ENCODE results near the gene L2HGDH.

DNA sequence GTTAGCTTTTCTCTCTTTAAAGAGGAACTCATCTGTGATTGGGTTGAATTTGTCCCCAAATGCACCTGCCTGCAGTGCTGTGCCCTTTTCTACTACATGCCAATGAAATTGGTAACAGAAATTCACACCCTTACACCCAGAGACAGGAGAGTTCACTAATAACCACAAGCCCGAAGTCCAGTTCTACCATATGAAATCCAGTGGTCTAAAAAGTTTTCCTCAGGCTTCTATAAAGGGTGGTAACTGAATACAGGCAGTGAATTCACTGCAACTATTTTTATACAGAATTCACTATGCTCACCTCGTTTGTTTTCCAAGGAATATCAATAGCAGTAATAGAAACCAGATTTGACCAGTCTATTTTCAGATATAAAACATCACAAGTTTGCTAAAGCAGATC lies 49.2 kb downstream of the L2HGDH start:
- TF ChIP-seq EZH2 (optimal IDR thresholded peaks at IDR 0.05; ENCODE audit: low read depth, low read length) (no peak), EZH2phosphoT487 (IDR thresholded peaks at IDR 0.05; ENCODE audit: low read length) (no peak)
- TF ChIP-seq, protein P1, sequence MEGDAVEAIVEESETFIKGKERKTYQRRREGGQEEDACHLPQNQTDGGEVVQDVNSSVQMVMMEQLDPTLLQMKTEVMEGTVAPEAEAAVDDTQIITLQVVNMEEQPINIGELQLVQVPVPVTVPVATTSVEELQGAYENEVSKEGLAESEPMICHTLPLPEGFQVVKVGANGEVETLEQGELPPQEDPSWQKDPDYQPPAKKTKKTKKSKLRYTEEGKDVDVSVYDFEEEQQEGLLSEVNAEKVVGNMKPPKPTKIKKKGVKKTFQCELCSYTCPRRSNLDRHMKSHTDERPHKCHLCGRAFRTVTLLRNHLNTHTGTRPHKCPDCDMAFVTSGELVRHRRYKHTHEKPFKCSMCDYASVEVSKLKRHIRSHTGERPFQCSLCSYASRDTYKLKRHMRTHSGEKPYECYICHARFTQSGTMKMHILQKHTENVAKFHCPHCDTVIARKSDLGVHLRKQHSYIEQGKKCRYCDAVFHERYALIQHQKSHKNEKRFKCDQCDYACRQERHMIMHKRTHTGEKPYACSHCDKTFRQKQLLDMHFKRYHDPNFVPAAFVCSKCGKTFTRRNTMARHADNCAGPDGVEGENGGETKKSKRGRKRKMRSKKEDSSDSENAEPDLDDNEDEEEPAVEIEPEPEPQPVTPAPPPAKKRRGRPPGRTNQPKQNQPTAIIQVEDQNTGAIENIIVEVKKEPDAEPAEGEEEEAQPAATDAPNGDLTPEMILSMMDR (IDR thresholded peaks at IDR 0.05; ENCODE audit: low read length): no peak

Measured in MM.1S (cell line).